ENCODE results near the gene THSD7A.

DNA sequence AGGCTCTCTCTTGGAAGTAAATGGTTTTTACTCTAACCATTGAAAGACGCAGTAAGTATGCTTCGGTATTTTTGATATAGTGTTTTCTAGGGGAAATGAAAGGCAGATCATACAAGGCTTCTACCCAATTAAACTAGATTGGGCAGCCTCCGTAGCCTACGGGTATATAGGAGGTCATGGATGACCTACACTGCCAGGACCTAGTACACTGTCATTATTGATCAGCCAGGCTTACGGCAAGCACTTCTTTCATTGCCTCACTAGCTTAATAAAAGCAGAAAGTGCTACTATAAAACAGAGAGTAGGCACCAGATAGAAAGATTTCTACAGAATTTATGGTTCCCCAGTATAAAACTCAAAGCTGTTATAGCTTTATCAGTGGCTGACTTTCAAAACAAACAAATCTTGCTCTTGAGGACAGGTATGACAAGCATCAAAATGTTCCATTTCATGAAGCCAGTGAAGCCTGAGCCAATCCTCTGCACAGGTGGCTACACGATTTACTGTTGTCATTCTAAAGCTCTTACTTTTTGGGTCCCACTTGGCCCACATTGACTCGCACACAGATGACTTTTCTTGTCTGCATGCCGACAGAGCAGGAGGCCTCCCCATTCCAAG is 358.1 kb downstream of the THSD7A start:
- TF ChIP-seq, protein P1, sequence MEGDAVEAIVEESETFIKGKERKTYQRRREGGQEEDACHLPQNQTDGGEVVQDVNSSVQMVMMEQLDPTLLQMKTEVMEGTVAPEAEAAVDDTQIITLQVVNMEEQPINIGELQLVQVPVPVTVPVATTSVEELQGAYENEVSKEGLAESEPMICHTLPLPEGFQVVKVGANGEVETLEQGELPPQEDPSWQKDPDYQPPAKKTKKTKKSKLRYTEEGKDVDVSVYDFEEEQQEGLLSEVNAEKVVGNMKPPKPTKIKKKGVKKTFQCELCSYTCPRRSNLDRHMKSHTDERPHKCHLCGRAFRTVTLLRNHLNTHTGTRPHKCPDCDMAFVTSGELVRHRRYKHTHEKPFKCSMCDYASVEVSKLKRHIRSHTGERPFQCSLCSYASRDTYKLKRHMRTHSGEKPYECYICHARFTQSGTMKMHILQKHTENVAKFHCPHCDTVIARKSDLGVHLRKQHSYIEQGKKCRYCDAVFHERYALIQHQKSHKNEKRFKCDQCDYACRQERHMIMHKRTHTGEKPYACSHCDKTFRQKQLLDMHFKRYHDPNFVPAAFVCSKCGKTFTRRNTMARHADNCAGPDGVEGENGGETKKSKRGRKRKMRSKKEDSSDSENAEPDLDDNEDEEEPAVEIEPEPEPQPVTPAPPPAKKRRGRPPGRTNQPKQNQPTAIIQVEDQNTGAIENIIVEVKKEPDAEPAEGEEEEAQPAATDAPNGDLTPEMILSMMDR (IDR thresholded peaks at IDR 0.05; ENCODE audit: poor library complexity, severe bottlenecking): no peak
- TF ChIP-seq EP300 (conservative IDR thresholded peaks at IDR 0.05; ENCODE audit: poor library complexity, severe bottlenecking): no peak
